WTC11 (cell line): ENCODE measurements around the gene VWDE. TPM values are rescaled to one million over a fixed set of nuclear protein-coding genes. Genes with fewer than 3 reads are reported as not detected.

Experiments used
- ATAC-seq: fragments of 200-7000 bp; cut with Tn5 transposase; 2 replicates; pipeline ENCODE4 v1.10.0; 2021; ENCODE audit warnings: mild to moderate bottlenecking, moderate library complexity
- CTCF ChIA-PET: fragments of 300-600 bp; sonication (Branson Sonifier 250); formaldehyde crosslinking; loops from one replicate; lab custom pipeline; 2021; ENCODE audit warnings: antibody characterized with exemption; lab: Charles Lee
- POLR2A ChIA-PET: fragments of 350-600 bp; sonication (Branson Sonifier 250); formaldehyde crosslinking; loops from one replicate; lab custom pipeline; 2021; ENCODE audit warnings: antibody characterized with exemption; lab: Charles Lee
- DNase-seq: peaks from one replicate; pipeline ENCODE4 v3.0.0; 2021; ENCODE audit warnings: low spot score
- H3K27ac Mint-ChIP-seq: 2 replicates; pipeline ENCODE4 v1.8.0; 2021; ENCODE audit warnings: mixed read lengths
- H3K27me3 Mint-ChIP-seq: 2 replicates; pipeline ENCODE4 v1.8.0; 2021; ENCODE audit warnings: low read depth, mild to moderate bottlenecking, moderate library complexity, mixed read lengths
- H3K36me3 Mint-ChIP-seq: 2 replicates; pipeline ENCODE4 v1.8.0; 2021; ENCODE audit warnings: mixed read lengths
- H3K4me1 Mint-ChIP-seq: 2 replicates; pipeline ENCODE4 v1.8.0; 2022; ENCODE audit warnings: mixed read lengths
- H3K4me3 Mint-ChIP-seq: 2 replicates; pipeline ENCODE4 v1.8.0; 2021; ENCODE audit warnings: mild to moderate bottlenecking, moderate library complexity, mixed read lengths
- H3K9me3 Mint-ChIP-seq: 2 replicates; pipeline ENCODE4 v1.8.0; 2021; ENCODE audit warnings: mixed read lengths
- ATF6 ChIP-seq: sonication (generic); formaldehyde crosslinking; IDR thresholded peaks from 2 replicates; pipeline ENCODE4 v1.8.1; 2023; ENCODE audit warnings: mild to moderate bottlenecking, missing genetic modification reagents
- E2F1 ChIP-seq: sonication (generic); formaldehyde crosslinking; IDR thresholded peaks from 2 replicates; pipeline ENCODE4 v1.8.0; 2022; ENCODE audit warnings: mild to moderate bottlenecking, missing genetic modification reagents
- GRHL2 ChIP-seq: fragments of 250-450 bp; sonication (Bioruptor Pico); IDR thresholded peaks from 2 replicates; pipeline ENCODE4 v1.8.0; 2022; ENCODE audit warnings: mild to moderate bottlenecking, moderate library complexity; ENCODE audit not compliant: insufficient replicate concordance, severe bottlenecking
- GTF2I ChIP-seq: fragments of 250-450 bp; sonication (Bioruptor Pico); conservative IDR thresholded peaks from 2 replicates; pipeline ENCODE4 v1.4.0; 2021; ENCODE audit warnings: mild to moderate bottlenecking
- MXD4 ChIP-seq: fragments of 250-450 bp; sonication (Bioruptor Pico); IDR thresholded peaks from 2 replicates; pipeline ENCODE4 v1.8.0; 2021; ENCODE audit warnings: mild to moderate bottlenecking, moderate library complexity, borderline replicate concordance
- MYBL2 ChIP-seq: sonication (generic); formaldehyde crosslinking; IDR thresholded peaks from 2 replicates; pipeline ENCODE4 v1.8.1; 2023; ENCODE audit warnings: mild to moderate bottlenecking, moderate library complexity, missing genetic modification reagents
- NFYB ChIP-seq: sonication (generic); formaldehyde crosslinking; conservative IDR thresholded peaks from 2 replicates; pipeline ENCODE4 v1.8.0; 2022; ENCODE audit warnings: low read depth, missing genetic modification reagents
- NR1H2 ChIP-seq: sonication (generic); formaldehyde crosslinking; IDR thresholded peaks from 2 replicates; pipeline ENCODE4 v1.9.0; 2021; ENCODE audit warnings: mild to moderate bottlenecking, moderate library complexity, missing genetic modification reagents
- OVOL2 ChIP-seq: fragments of 250-450 bp; sonication (Bioruptor Pico); IDR thresholded peaks from 2 replicates; pipeline ENCODE4 v1.9.0; 2021; ENCODE audit warnings: mild to moderate bottlenecking, borderline replicate concordance
- RELA ChIP-seq: sonication (generic); formaldehyde crosslinking; IDR thresholded peaks from 2 replicates; pipeline ENCODE4 v1.8.1; 2022; ENCODE audit warnings: missing genetic modification reagents, mild to moderate bottlenecking, borderline replicate concordance
- SMAD3 ChIP-seq: sonication (generic); formaldehyde crosslinking; IDR thresholded peaks from 2 replicates; pipeline ENCODE4 v1.8.0; 2022; ENCODE audit warnings: missing genetic modification reagents, mild to moderate bottlenecking, borderline replicate concordance
- ZBTB21 ChIP-seq: sonication (generic); formaldehyde crosslinking; IDR thresholded peaks from 2 replicates; pipeline ENCODE4 v1.8.1; 2023; ENCODE audit warnings: mild to moderate bottlenecking, missing genetic modification reagents, borderline replicate concordance
- ZNF121 ChIP-seq: sonication (generic); formaldehyde crosslinking; IDR thresholded peaks from 2 replicates; pipeline ENCODE4 v1.8.0; 2023; ENCODE audit warnings: missing genetic modification reagents
- ZNF138 ChIP-seq: sonication (generic); formaldehyde crosslinking; conservative IDR thresholded peaks from 2 replicates; pipeline ENCODE4 v1.8.1; 2022; ENCODE audit warnings: mild to moderate bottlenecking, moderate library complexity, missing genetic modification reagents
- ZNF263 ChIP-seq: sonication (generic); formaldehyde crosslinking; IDR thresholded peaks from 2 replicates; pipeline ENCODE4 v1.8.1; 2022; ENCODE audit warnings: low read depth, mild to moderate bottlenecking, moderate library complexity, missing genetic modification reagents
- ZNF396 ChIP-seq: fragments of 250-450 bp; sonication (Bioruptor Pico); IDR thresholded peaks from 2 replicates; pipeline ENCODE4 v1.8.0; 2021; ENCODE audit warnings: mild to moderate bottlenecking, moderate library complexity, borderline replicate concordance
- ZNF425 ChIP-seq: fragments of 250-450 bp; sonication (Bioruptor Pico); conservative IDR thresholded peaks from 2 replicates; pipeline ENCODE4 v1.9.0; 2021; ENCODE audit warnings: mild to moderate bottlenecking
- ZNF512 ChIP-seq: sonication (generic); formaldehyde crosslinking; IDR thresholded peaks from 2 replicates; pipeline ENCODE4 v1.8.1; 2022; ENCODE audit warnings: missing genetic modification reagents, borderline replicate concordance
- ZNF671 ChIP-seq: fragments of 250-450 bp; sonication (Bioruptor Pico); IDR thresholded peaks from 2 replicates; pipeline ENCODE4 v1.8.0; 2021; ENCODE audit warnings: mild to moderate bottlenecking
- total RNA-seq: library from RNA; stranded (reverse); gene quantifications from 3 replicates; pipeline ENCODE4 v1.2.3, GENCODE V29; 2021
- TF ChIP-seq, protein P1 (sequence below): sonication (generic); formaldehyde crosslinking; IDR thresholded peaks from 2 replicates; pipeline ENCODE4 v1.8.0; 2022; ENCODE audit warnings: missing genetic modification reagents
- TF ChIP-seq, protein P2 (sequence below): sonication (generic); formaldehyde crosslinking; IDR thresholded peaks from 2 replicates; pipeline ENCODE4 v1.8.1; 2023; ENCODE audit warnings: mild to moderate bottlenecking, missing genetic modification reagents, moderate library complexity

The VWDE gene
- total RNA-seq, 1 experiment from 2014 or later = 21.0 TPM

- Mint-ChIP-seq H3K27ac (no peak overlapping the region), H3K4me1 (no peaks in the 10 kb centered on the region), H3K27me3 (no peaks in the 10 kb centered on the region), H3K36me3 (peaks cover 33% of the 10 kb centered on the region), H3K4me3 (no peak overlapping the region), H3K9me3 (no peaks in the 10 kb centered on the region)
- POLR2A ChIA-PET = no interaction called here
- ATAC-seq (no peak), DNase-seq (no peak)
- no peak for TF ChIP-seq E2F1 (CRISPR knock-in tag)
- no peak for TF ChIP-seq ZNF425 (CRISPR knock-in tag)
- TF ChIP-seq ZNF396 = no peak
- no peak for TF ChIP-seq ZNF263 (CRISPR knock-in tag)
- TF ChIP-seq, protein P1, sequence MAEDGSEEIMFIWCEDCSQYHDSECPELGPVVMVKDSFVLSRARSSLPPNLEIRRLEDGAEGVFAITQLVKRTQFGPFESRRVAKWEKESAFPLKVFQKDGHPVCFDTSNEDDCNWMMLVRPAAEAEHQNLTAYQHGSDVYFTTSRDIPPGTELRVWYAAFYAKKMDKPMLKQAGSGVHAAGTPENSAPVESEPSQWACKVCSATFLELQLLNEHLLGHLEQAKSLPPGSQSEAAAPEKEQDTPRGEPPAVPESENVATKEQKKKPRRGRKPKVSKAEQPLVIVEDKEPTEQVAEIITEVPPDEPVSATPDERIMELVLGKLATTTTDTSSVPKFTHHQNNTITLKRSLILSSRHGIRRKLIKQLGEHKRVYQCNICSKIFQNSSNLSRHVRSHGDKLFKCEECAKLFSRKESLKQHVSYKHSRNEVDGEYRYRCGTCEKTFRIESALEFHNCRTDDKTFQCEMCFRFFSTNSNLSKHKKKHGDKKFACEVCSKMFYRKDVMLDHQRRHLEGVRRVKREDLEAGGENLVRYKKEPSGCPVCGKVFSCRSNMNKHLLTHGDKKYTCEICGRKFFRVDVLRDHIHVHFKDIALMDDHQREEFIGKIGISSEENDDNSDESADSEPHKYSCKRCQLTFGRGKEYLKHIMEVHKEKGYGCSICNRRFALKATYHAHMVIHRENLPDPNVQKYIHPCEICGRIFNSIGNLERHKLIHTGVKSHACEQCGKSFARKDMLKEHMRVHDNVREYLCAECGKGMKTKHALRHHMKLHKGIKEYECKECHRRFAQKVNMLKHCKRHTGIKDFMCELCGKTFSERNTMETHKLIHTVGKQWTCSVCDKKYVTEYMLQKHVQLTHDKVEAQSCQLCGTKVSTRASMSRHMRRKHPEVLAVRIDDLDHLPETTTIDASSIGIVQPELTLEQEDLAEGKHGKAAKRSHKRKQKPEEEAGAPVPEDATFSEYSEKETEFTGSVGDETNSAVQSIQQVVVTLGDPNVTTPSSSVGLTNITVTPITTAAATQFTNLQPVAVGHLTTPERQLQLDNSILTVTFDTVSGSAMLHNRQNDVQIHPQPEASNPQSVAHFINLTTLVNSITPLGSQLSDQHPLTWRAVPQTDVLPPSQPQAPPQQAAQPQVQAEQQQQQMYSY (CRISPR knock-in tag) = no peak
- TF ChIP-seq ATF6 (CRISPR knock-in tag) = no peak
- no peak for TF ChIP-seq RELA (CRISPR knock-in tag)
- no peak for TF ChIP-seq ZBTB21 (CRISPR knock-in tag)
- no peak for TF ChIP-seq MXD4 (CRISPR knock-in tag)
- TF ChIP-seq OVOL2 (CRISPR knock-in tag) = no peak
- no peak for TF ChIP-seq GTF2I (CRISPR knock-in tag)
- CTCF ChIA-PET = interaction anchor here (3.5 kb wide), 1 partner anchor 75 kb away, joined by 17 read pairs; no protein-coding TSS in a partner anchor
Observed at GRCh38 chr7:12383377-12383776, 20.3 kb downstream of the VWDE start.

DNA sequence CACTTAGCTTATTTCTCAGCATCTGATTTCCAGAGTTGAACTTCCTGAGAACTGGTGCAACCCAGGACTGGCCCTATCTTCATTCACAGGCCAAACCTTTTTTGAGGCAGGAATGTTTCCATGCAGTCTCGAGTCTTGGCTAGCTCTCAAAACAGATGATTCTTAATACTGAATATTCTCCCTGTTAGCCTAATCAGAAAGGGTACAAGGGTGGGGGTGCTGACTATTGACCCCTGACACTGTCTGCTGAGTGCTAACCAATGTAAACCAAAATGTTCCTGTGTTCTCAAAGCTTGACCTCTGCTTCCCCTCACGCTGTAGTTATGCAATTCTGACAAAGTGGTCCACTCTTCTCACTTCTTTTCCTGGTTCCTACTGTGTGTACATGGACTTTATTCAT lies 25.3 kb downstream of the VWDE start:
- no peaks in the 10 kb centered on the region for H3K9me3 Mint-ChIP-seq
- H3K4me1 Mint-ChIP-seq = no peaks in the 10 kb centered on the region
- no peak overlapping the region for H3K4me3 Mint-ChIP-seq
- DNase-seq = no peak
- ChIA-PET POLR2A (no interaction called here), CTCF (no interaction called here)
- peak overlapping the region; percentile 20; the same call in 1 of the 2 replicates for H3K27ac Mint-ChIP-seq
- peaks cover 23% of the 10 kb centered on the region for H3K36me3 Mint-ChIP-seq
- no peak for ATAC-seq
- H3K27me3 Mint-ChIP-seq = no peaks in the 10 kb centered on the region
- TF ChIP-seq MYBL2 (CRISPR knock-in tag) (no peak), ZNF671 (CRISPR knock-in tag) (no peak), NR1H2 (no peak), GRHL2 (CRISPR knock-in tag) (no peak), ZNF512 (CRISPR knock-in tag) (no peak), ZNF138 (CRISPR knock-in tag) (no peak), ZBTB21 (CRISPR knock-in tag) (no peak), ZNF425 (CRISPR knock-in tag) (no peak), ZNF263 (CRISPR knock-in tag) (no peak), NFYB (no peak), SMAD3 (CRISPR knock-in tag) (no peak), RELA (CRISPR knock-in tag) (no peak), ZNF121 (CRISPR knock-in tag) (no peak)
- TF ChIP-seq, protein P2, sequence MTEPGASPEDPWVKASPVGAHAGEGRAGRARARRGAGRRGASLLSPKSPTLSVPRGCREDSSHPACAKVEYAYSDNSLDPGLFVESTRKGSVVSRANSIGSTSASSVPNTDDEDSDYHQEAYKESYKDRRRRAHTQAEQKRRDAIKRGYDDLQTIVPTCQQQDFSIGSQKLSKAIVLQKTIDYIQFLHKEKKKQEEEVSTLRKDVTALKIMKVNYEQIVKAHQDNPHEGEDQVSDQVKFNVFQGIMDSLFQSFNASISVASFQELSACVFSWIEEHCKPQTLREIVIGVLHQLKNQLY (CRISPR knock-in tag) = no peak
